Thyroid gland (tissue), 4 donors: Measurements from ENCODE around the gene RDM1. TPM values are rescaled to one million over a fixed set of nuclear protein-coding genes. Genes with fewer than 3 reads are reported as not detected.

Experiments used
- DNase-seq, 2 donors: peaks; one replicate each; pipeline ENCODE4 v3.0.0-alpha.2; 2019
- H3K27ac ChIP-seq, 3 donors: fragments of 200-600 bp; sonication (generic); 1 replicate in 2 of 3; 2 replicates in 1 of 3; pipeline ENCODE4 v1.5.1; 2016 to 2019; ENCODE audit warnings: mild to moderate bottlenecking in 1 of 3, moderate library complexity in 1 of 3
- H3K27me3 ChIP-seq: fragments of 200-600 bp; sonication (generic); one replicate; pipeline ENCODE4 v1.5.1; 2019
- H3K36me3 ChIP-seq, 2 donors: fragments of 200-600 bp; sonication (generic); one replicate each; pipeline ENCODE4 v1.5.1; 2016 to 2019
- H3K4me1 ChIP-seq, 2 donors: fragments of 200-600 bp; sonication (generic); one replicate each; pipeline ENCODE4 v1.5.1; 2017 to 2019
- H3K4me3 ChIP-seq, 3 donors: fragments of 200-600 bp; sonication (generic); replicated peaks in 1 of 3; 1 replicate in 2 of 3; 2 replicates in 1 of 3; pipeline ENCODE4 v1.5.1; 2016; ENCODE audit warnings: mild to moderate bottlenecking in 1 of 3
- H3K9me3 ChIP-seq: fragments of 200-600 bp; sonication (generic); one replicate; pipeline ENCODE4 v1.5.1; 2017
- CTCF ChIP-seq, 6 experiments: fragments of 200-600 bp in 3 of 6; fragments of 450-650 bp in 3 of 6; sonication (generic) in 3 of 6; IDR thresholded peaks; one replicate each; pipeline ENCODE4 v1.5.1; 2016 to 2019; ENCODE audit warnings: antibody characterized with exemption in 6 of 6, mild to moderate bottlenecking in 2 of 6, inconsistent platforms in 1 of 6, moderate library complexity in 1 of 6
- POLR2A ChIP-seq, 2 donors: fragments of 450-650 bp; IDR thresholded peaks; one replicate each; pipeline ENCODE4 v1.6.1; 2017; ENCODE audit warnings: antibody characterized with exemption in 2 of 2, mild to moderate bottlenecking in 2 of 2, moderate library complexity in 1 of 2
- WGBS, 2 donors: methylation state at CpG; one replicate each; pipeline ENCODE4 v1.1.5; 2017; 5-methylcytosine and 5-hydroxymethylcytosine counted together
- intact Hi-C: fragments of 100-400 bp; cut with DNase I; formaldehyde crosslinking; loops from one replicate; pipeline ENCODE4 v1.15.1; 2023
- total RNA-seq, 4 donors: library from RNA; depleted of rRNA; stranded (reverse); fragments of >200 nt; gene quantifications; one replicate each; pipeline ENCODE4 v1.2.3, GENCODE V29; 2016

Gene RDM1
- total RNA-seq, 4 donors from 2014 or later: 0.93 TPM; not detected in 3

GRCh38 chr17:35912942-35913341, 17.6 kb downstream of the RDM1 start:
- no peak overlapping the region for H3K4me3 ChIP-seq

GRCh38 chr17:35912339-35912912, 18.1 kb downstream of the RDM1 start:
- H3K4me1 ChIP-seq: no peaks in the 10 kb centered on the region
- no peaks in the 10 kb centered on the region for H3K9me3 ChIP-seq
- TF ChIP-seq POLR2A (IDR thresholded peaks at IDR 0.05): no peak
- TF ChIP-seq CTCF (IDR thresholded peaks at IDR 0.05): no peak
- H3K36me3 ChIP-seq: no peaks in the 10 kb centered on the region
- intact Hi-C loops: no loop called here
- 96 to 97% methylated on average over 3 of the region's 3 CpGs for WGBS, 2 donors
- no peaks in the 10 kb centered on the region for H3K27me3 ChIP-seq
- H3K4me3 ChIP-seq: no peak overlapping the region
- no peak for DNase-seq
- no peak overlapping the region for H3K27ac ChIP-seq

More at GRCh38 chr17:35912942-35913341, 17.6 kb downstream of the RDM1 start:
- H3K27ac ChIP-seq: no peak overlapping the region
- H3K9me3 ChIP-seq: no peaks in the 10 kb centered on the region
- 91 to 94% methylated on average over 2 of the region's 2 CpGs for WGBS, 2 donors
- no peaks in the 10 kb centered on the region for H3K36me3 ChIP-seq
- TF ChIP-seq CTCF (IDR thresholded peaks at IDR 0.05): no peak
- no peak for TF ChIP-seq POLR2A (IDR thresholded peaks at IDR 0.05)
- no peaks in the 10 kb centered on the region for H3K4me1 ChIP-seq
- no peak for DNase-seq
- H3K27me3 ChIP-seq: no peaks in the 10 kb centered on the region
- intact Hi-C loops: no loop called here

- TF ChIP-seq POLR2A (IDR thresholded peaks at IDR 0.05) (no peak), CTCF (IDR thresholded peaks at IDR 0.05) (no peak)
- no peak for DNase-seq
- intact Hi-C loops: no loop called here
- Histone ChIP-seq H3K4me1 (no peaks in the 10 kb centered on the region), H3K9me3 (no peaks in the 10 kb centered on the region), H3K36me3 (no peaks in the 10 kb centered on the region), H3K4me3 (no peak overlapping the region), H3K27me3 (no peaks in the 10 kb centered on the region), H3K27ac (no peak overlapping the region)
- 83 to 86% methylated on average over 3 of the region's 3 CpGs for WGBS, 2 donors
Observed at GRCh38 chr17:35909408-35909807, 21.2 kb downstream of the RDM1 start.

- no peaks in the 10 kb centered on the region for H3K36me3 ChIP-seq
Observed at GRCh38 chr17:35907691-35908090, 22.9 kb downstream of the RDM1 start.

More at GRCh38 chr17:35907691-35908090, 22.9 kb downstream of the RDM1 start:
- intact Hi-C loops: no loop called here
- TF ChIP-seq POLR2A (IDR thresholded peaks at IDR 0.05) (no peak), CTCF (IDR thresholded peaks at IDR 0.05) (no peak)
- WGBS, 2 donors: 79 to 87% methylated on average over 5 of the region's 5 CpGs
- Histone ChIP-seq H3K9me3 (no peaks in the 10 kb centered on the region), H3K27me3 (no peaks in the 10 kb centered on the region), H3K27ac (no peak overlapping the region), H3K4me1 (no peaks in the 10 kb centered on the region), H3K4me3 (no peak overlapping the region)
- no peak for DNase-seq
